ENCODE data around the gene DOCK2. TPM values are rescaled to one million over a fixed set of nuclear protein-coding genes. Genes with fewer than 3 reads are reported as not detected.

Gene DOCK2
- total RNA-seq, 6 donors from 2014 or later, result 46.7 to 150 (median 73.8) TPM

DNA sequence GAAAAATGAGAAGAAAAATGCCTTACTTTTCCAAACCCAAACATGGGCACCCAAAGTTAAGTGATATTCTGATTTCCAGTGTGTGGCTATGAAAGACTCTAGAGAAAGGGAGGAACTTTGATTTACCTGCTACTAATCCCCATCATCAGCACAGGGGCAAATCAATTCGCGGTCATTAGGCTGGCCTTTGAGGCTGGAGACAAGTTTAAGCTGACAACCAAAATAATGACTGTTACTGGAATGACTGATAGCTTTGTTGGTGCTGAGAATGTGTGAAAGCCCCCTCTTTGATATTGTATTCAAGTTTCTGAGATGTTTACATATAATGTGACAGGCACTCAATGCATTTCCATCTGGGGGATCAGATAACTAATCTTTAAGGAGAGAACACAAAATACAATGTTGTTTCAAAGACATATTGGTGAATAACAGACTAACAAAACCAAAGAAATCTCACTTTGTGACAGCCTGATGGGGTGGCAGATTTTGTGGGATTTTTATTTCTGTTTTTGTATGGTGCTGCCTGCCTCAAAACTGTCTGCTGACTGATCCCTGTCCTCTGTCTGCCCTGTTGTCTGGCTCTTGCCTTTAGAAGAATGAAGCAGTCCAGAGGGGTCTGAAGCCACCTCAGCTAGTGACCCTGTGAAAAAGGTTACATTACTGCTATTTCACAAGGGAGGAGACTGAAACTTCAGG lies 355.9 kb downstream of the DOCK2 start:
- no peaks in the 10 kb centered on the region for H3K4me1 ChIP-seq
- H3K4me3 ChIP-seq, result no peak overlapping the region
- no peaks in the 10 kb centered on the region for H3K9me3 ChIP-seq
- TF ChIP-seq POLR2AphosphoS5 (IDR thresholded peaks at IDR 0.05), result no peak
- TF ChIP-seq, protein P1, sequence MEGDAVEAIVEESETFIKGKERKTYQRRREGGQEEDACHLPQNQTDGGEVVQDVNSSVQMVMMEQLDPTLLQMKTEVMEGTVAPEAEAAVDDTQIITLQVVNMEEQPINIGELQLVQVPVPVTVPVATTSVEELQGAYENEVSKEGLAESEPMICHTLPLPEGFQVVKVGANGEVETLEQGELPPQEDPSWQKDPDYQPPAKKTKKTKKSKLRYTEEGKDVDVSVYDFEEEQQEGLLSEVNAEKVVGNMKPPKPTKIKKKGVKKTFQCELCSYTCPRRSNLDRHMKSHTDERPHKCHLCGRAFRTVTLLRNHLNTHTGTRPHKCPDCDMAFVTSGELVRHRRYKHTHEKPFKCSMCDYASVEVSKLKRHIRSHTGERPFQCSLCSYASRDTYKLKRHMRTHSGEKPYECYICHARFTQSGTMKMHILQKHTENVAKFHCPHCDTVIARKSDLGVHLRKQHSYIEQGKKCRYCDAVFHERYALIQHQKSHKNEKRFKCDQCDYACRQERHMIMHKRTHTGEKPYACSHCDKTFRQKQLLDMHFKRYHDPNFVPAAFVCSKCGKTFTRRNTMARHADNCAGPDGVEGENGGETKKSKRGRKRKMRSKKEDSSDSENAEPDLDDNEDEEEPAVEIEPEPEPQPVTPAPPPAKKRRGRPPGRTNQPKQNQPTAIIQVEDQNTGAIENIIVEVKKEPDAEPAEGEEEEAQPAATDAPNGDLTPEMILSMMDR (IDR thresholded peaks at IDR 0.05), result no peak
- TF ChIP-seq POLR2A (IDR thresholded peaks at IDR 0.05), result no peak
- no peak for TF ChIP-seq EP300 (IDR thresholded peaks at IDR 0.05)
- no peak overlapping the region for H3K27ac ChIP-seq
- H3K36me3 ChIP-seq, result no peaks in the 10 kb centered on the region
- no peak for DNase-seq
- ATAC-seq (ENCODE audit: low FRiP score in 2 of 2), result no peak
- 57 to 73% methylated on average over 2 of the region's 2 CpGs for WGBS, 2 donors
- H3K27me3 ChIP-seq, result no peaks in the 10 kb centered on the region

DNA sequence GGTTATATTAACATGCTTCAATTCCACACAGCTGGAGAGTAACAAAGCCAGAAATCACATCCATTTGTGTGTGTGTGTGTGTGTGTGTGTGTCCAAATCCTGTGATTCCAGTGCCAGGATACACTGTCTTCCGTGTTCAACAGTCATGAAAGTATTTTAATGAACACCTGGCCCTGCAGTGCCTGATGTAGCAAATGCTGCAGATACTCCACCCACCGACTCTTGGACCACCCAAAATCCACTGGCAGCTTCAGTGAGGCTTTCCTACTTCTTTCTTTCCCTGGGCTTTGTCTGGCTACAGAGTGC lies 356.4 kb downstream of the DOCK2 start:
- Histone ChIP-seq H3K9me3 (no peaks in the 10 kb centered on the region), H3K4me1 (no peaks in the 10 kb centered on the region), H3K27ac (no peak overlapping the region), H3K4me3 (no peak overlapping the region), H3K27me3 (no peaks in the 10 kb centered on the region), H3K36me3 (no peaks in the 10 kb centered on the region)
- ATAC-seq (ENCODE audit: low FRiP score in 2 of 2) (no peak), DNase-seq (no peak)
- TF ChIP-seq POLR2AphosphoS5 (IDR thresholded peaks at IDR 0.05), result no peak
- no peak for TF ChIP-seq EP300 (IDR thresholded peaks at IDR 0.05)
- TF ChIP-seq POLR2A (IDR thresholded peaks at IDR 0.05), result no peak
- TF ChIP-seq, protein P1 (IDR thresholded peaks at IDR 0.05), result no peak
- WGBS, 2 donors, result 51 to 55% methylated on average over 2 of the region's 2 CpGs

DNA sequence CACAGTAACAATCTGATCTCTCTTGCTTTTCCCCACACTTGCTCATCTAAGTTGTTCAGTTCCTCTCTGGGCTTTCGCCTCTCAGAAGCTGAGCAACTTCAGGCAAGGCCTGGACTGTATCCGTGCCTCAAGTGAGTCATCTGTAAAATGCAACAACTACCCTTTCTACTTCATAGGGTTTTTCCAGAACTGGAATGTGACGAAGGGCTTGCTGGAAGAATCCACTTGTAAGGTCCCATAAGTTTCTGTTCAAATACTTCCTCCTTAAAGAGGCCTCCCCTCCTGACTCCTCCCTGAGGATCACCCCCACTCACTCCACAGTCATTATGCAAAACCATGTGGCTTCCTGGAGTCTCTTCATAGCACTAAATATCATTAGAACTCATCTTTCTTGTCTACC lies 360.7 kb downstream of the DOCK2 start:
- Histone ChIP-seq H3K27ac (no peak overlapping the region), H3K4me1 (no peaks in the 10 kb centered on the region), H3K27me3 (no peaks in the 10 kb centered on the region), H3K4me3 (no peak overlapping the region), H3K36me3 (no peaks in the 10 kb centered on the region), H3K9me3 (no peaks in the 10 kb centered on the region)
- DNase-seq, result peak in 1 of 2 donors; percentile 22
- WGBS, 2 donors, result 67 to 78% methylated on average over 3 of the region's 3 CpGs
- peak in 1 of 2 donors; percentile 59 for ATAC-seq (ENCODE audit: low FRiP score in 2 of 2)
- peak in 1 of 4 donors; percentile 30 for TF ChIP-seq EP300 (IDR thresholded peaks at IDR 0.05)
- TF ChIP-seq POLR2AphosphoS5 (IDR thresholded peaks at IDR 0.05), result no peak

DNA sequence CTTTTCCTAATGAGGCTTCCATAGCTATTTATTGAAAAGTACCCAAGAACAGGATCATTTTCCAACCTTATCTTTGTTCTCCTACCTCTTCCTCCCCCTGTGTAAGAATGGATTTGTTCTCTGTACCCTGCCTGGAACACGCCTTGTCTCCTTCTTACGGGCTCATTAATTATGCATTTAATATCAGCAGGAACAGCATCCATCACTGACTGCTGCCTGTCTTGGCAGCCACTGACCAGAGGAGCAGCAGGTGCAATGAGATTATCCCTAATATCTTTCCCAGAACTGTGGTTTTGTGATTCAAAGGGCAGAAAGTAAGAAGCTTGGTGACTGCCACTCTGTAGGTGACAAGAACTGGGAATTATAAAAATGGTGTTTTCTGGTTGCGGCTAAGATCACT lies 362.5 kb downstream of the DOCK2 start:
- no peak for ATAC-seq (ENCODE audit: low FRiP score in 2 of 2)
- Histone ChIP-seq H3K27me3 (no peaks in the 10 kb centered on the region), H3K27ac (no peak overlapping the region), H3K9me3 (no peaks in the 10 kb centered on the region), H3K4me1 (no peaks in the 10 kb centered on the region), H3K36me3 (no peaks in the 10 kb centered on the region), H3K4me3 (no peak overlapping the region)
- no peak for TF ChIP-seq POLR2AphosphoS5 (IDR thresholded peaks at IDR 0.05)
- TF ChIP-seq EP300 (IDR thresholded peaks at IDR 0.05), result no peak
- TF ChIP-seq POLR2A (IDR thresholded peaks at IDR 0.05), result no peak
- no peak for DNase-seq
- WGBS, 2 donors, result 91 to 93% methylated on average over 3 of the region's 3 CpGs

DNA sequence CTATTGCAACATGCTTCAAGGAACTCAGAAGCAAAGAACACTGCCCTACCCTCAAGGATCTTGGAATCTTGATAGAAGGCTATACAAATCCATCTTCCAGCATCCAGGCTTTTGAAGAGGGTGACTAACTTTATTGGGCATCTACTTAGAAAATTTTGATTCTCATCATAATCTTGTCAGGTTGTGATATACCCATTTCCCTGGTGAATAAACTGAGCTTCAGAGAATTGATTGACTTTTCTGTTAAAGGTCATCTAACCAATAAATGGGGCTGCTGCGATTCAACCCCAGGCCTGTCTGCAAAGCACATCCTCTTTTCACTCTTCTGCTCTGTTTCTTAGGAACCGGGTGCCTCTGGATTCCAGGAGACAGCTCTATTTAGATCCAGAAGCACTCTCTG lies 363.1 kb downstream of the DOCK2 start:
- ATAC-seq (ENCODE audit: low FRiP score in 2 of 2) (no peak), DNase-seq (no peak)
- WGBS, 2 donors, result 93% methylated on average over 2 of the region's 2 CpGs

More for the DNA sequence above, 363.1 kb downstream of the DOCK2 start:
- Histone ChIP-seq H3K9me3 (no peaks in the 10 kb centered on the region), H3K27me3 (no peaks in the 10 kb centered on the region), H3K4me1 (no peaks in the 10 kb centered on the region), H3K4me3 (no peak overlapping the region), H3K36me3 (no peaks in the 10 kb centered on the region), H3K27ac (no peak overlapping the region)
- TF ChIP-seq EP300 (IDR thresholded peaks at IDR 0.05) (no peak), POLR2AphosphoS5 (IDR thresholded peaks at IDR 0.05) (no peak), POLR2A (IDR thresholded peaks at IDR 0.05) (no peak)
- TF ChIP-seq, protein P1 (IDR thresholded peaks at IDR 0.05), result no peak

Measured in upper lobe of left lung (tissue), 6 donors.